ENCODE results near the gene SUMO4. TPM values are rescaled to one million over a fixed set of nuclear protein-coding genes. Genes with fewer than 3 reads are reported as not detected.

The SUMO4 gene
- total RNA-seq (1 to 10 TPM; 3.7 to 3.9 TPM), polyA plus RNA-seq (0.48 TPM)

GRCh38 chr6:149400050-149400449 lies at the start of gene SUMO4:
Gene SUMO4, plus strand, starts transcription at chr6:149400262. Its CDS starts 130 bp downstream, at chr6:149400392.
- H3K36me3 ChIP-seq (ENCODE audit: insufficient read depth, low read length), result peaks cover 23% of the 10 kb centered on the region
- CTCF ChIA-PET, result no interaction called here
- peak within 1 kb of the TSS in 3 of 8 donors; percentile 17 to 63 (median 32) for H3K27ac Mint-ChIP-seq

GRCh38 chr6:149354009-149354408 lies 46.1 kb upstream of the SUMO4 start:
- Mint-ChIP-seq H3K4me1 (peaks cover 66 to 93% (median 91%) of the 10 kb centered on the region in 3 donors), H3K4me3 (peak overlapping the region in 1 of 7 donors; percentile 10)

More at GRCh38 chr6:149400050-149400449, at the start of gene SUMO4:
- H3K4me3 Mint-ChIP-seq, result no peak within 1 kb of the TSS
- no peak for DNase-seq
- H3K27ac ChIP-seq (ENCODE audit: low read depth, low read length), result no peak within 1 kb of the TSS
- no peak within 1 kb of the TSS for H3K4me3 ChIP-seq (ENCODE audit: low read length)
- H3K4me1 Mint-ChIP-seq, result peaks cover 18 to 30% (median 21%) of the 10 kb centered on the region in 3 donors
- no peaks in the 10 kb centered on the region for H3K9me3 ChIP-seq (ENCODE audit: low read length)
- H3K9me3 Mint-ChIP-seq, result no peaks in the 10 kb centered on the region
- no peaks in the 10 kb centered on the region for H3K27me3 ChIP-seq (ENCODE audit: insufficient read depth, low read length, poor library complexity, severe bottlenecking)
- no peaks in the 10 kb centered on the region for H3K4me1 ChIP-seq (ENCODE audit: insufficient read depth, low read length)
- POLR2A ChIA-PET, result no interaction called here
- no peaks in the 10 kb centered on the region for H3K27me3 Mint-ChIP-seq
- peaks cover 23 to 78% (median 32%) of the 10 kb centered on the region in 3 donors for H3K36me3 Mint-ChIP-seq

GRCh38 chr6:149356081-149356750 lies 43.8 kb upstream of the SUMO4 start:
- Histone ChIP-seq H3K9me3 (ENCODE audit: low read length) (no peaks in the 10 kb centered on the region), H3K4me3 (ENCODE audit: low read length) (no peak overlapping the region), H3K27me3 (ENCODE audit: insufficient read depth, low read length, poor library complexity, severe bottlenecking) (no peaks in the 10 kb centered on the region), H3K4me1 (ENCODE audit: insufficient read depth, low read length) (peaks cover 44% of the 10 kb centered on the region), H3K27ac (ENCODE audit: low read depth, low read length) (no peak overlapping the region), H3K36me3 (ENCODE audit: insufficient read depth, low read length) (no peaks in the 10 kb centered on the region)
- H3K9me3 Mint-ChIP-seq, result no peaks in the 10 kb centered on the region
- peaks cover 0 to 36% (median 0%) of the 10 kb centered on the region in 3 donors for H3K36me3 Mint-ChIP-seq
- H3K4me3 Mint-ChIP-seq, result no peak overlapping the region
- DNase-seq, result no peak
- POLR2A ChIA-PET, result no interaction called here
- no peaks in the 10 kb centered on the region for H3K27me3 Mint-ChIP-seq
- H3K27ac Mint-ChIP-seq, result peak overlapping the region in 6 of 8 donors; percentile 7 to 54 (median 38)
- CTCF ChIA-PET, result no interaction called here
- H3K4me1 Mint-ChIP-seq, result peaks cover 64 to 91% (median 91%) of the 10 kb centered on the region in 3 donors

More at GRCh38 chr6:149354009-149354408, 46.1 kb upstream of the SUMO4 start:
- DNase-seq, result no peak
- Histone ChIP-seq H3K27me3 (ENCODE audit: insufficient read depth, low read length, poor library complexity, severe bottlenecking) (no peaks in the 10 kb centered on the region), H3K4me1 (ENCODE audit: insufficient read depth, low read length) (peaks cover 38% of the 10 kb centered on the region), H3K36me3 (ENCODE audit: insufficient read depth, low read length) (no peaks in the 10 kb centered on the region), H3K4me3 (ENCODE audit: low read length) (no peak overlapping the region), H3K27ac (ENCODE audit: low read depth, low read length) (no peak overlapping the region), H3K9me3 (ENCODE audit: low read length) (no peaks in the 10 kb centered on the region)
- H3K36me3 Mint-ChIP-seq, result peaks cover 0 to 31% (median 4%) of the 10 kb centered on the region in 3 donors
- H3K9me3 Mint-ChIP-seq, result no peaks in the 10 kb centered on the region
- H3K27me3 Mint-ChIP-seq, result no peaks in the 10 kb centered on the region
- ChIA-PET POLR2A (interaction anchor here (0.6 kb wide), 1 partner anchor 40 kb away, joined by 3 read pairs; no protein-coding TSS in a partner anchor), CTCF (no interaction called here)
- no peak overlapping the region for H3K27ac Mint-ChIP-seq

- Mint-ChIP-seq H3K27me3 (no peaks in the 10 kb centered on the region), H3K4me3 (no peak overlapping the region), H3K4me1 (peaks cover 66 to 91% (median 91%) of the 10 kb centered on the region in 3 donors), H3K36me3 (peaks cover 3 to 43% (median 9%) of the 10 kb centered on the region in 3 donors), H3K9me3 (peaks cover 0 to 3% (median 0%) of the 10 kb centered on the region in 5 donors), H3K27ac (peak overlapping the region in 3 of 8 donors; percentile 21 to 87 (median 50))
- Histone ChIP-seq H3K36me3 (ENCODE audit: insufficient read depth, low read length) (no peaks in the 10 kb centered on the region), H3K9me3 (ENCODE audit: low read length) (no peaks in the 10 kb centered on the region), H3K27me3 (ENCODE audit: insufficient read depth, low read length, poor library complexity, severe bottlenecking) (no peaks in the 10 kb centered on the region), H3K4me1 (ENCODE audit: insufficient read depth, low read length) (peaks cover 40% of the 10 kb centered on the region), H3K27ac (ENCODE audit: low read depth, low read length) (no peak overlapping the region), H3K4me3 (ENCODE audit: low read length) (no peak overlapping the region)
- no peak for DNase-seq
- ChIA-PET POLR2A (no interaction called here), CTCF (no interaction called here)
Observed at GRCh38 chr6:149357726-149358538, 42.1 kb upstream of the SUMO4 start.

- Histone ChIP-seq H3K27me3 (ENCODE audit: insufficient read depth, low read length, poor library complexity, severe bottlenecking) (no peaks in the 10 kb centered on the region), H3K36me3 (ENCODE audit: insufficient read depth, low read length) (no peaks in the 10 kb centered on the region), H3K27ac (ENCODE audit: low read depth, low read length) (no peak overlapping the region), H3K9me3 (ENCODE audit: low read length) (no peaks in the 10 kb centered on the region), H3K4me1 (ENCODE audit: insufficient read depth, low read length) (peaks cover 41% of the 10 kb centered on the region), H3K4me3 (ENCODE audit: low read length) (no peak overlapping the region)
- Mint-ChIP-seq H3K4me1 (peaks cover 59 to 83% (median 82%) of the 10 kb centered on the region in 3 donors), H3K27me3 (no peaks in the 10 kb centered on the region), H3K4me3 (peak overlapping the region in 1 of 7 donors; percentile 49), H3K27ac (peak overlapping the region in 5 of 8 donors; percentile 20 to 47 (median 38)), H3K36me3 (peaks cover 3 to 39% (median 9%) of the 10 kb centered on the region in 3 donors), H3K9me3 (peaks cover 0 to 3% (median 0%) of the 10 kb centered on the region in 5 donors)
- no peak for DNase-seq
- CTCF ChIA-PET, result interaction anchor here (0.8 to 1.5 kb wide), 2 partner anchors 12 to 277 kb away, joined by 3 to 6 read pairs; no protein-coding TSS in a partner anchor
- POLR2A ChIA-PET, result interaction anchor here (0.7 kb wide), 1 partner anchor 11 kb away, joined by 3 read pairs; no protein-coding TSS in a partner anchor
Observed at GRCh38 chr6:149359440-149359839, 40.6 kb upstream of the SUMO4 start.

- Histone ChIP-seq H3K4me3 (ENCODE audit: low read length) (no peak overlapping the region), H3K27me3 (ENCODE audit: insufficient read depth, low read length, poor library complexity, severe bottlenecking) (no peaks in the 10 kb centered on the region), H3K4me1 (ENCODE audit: insufficient read depth, low read length) (peaks cover 52% of the 10 kb centered on the region), H3K27ac (ENCODE audit: low read depth, low read length) (no peak overlapping the region), H3K9me3 (ENCODE audit: low read length) (no peaks in the 10 kb centered on the region), H3K36me3 (ENCODE audit: insufficient read depth, low read length) (no peaks in the 10 kb centered on the region)
- H3K27me3 Mint-ChIP-seq, result no peaks in the 10 kb centered on the region
- no peak for DNase-seq
- no peak overlapping the region for H3K4me3 Mint-ChIP-seq
- H3K9me3 Mint-ChIP-seq, result peaks cover 0 to 3% (median 0%) of the 10 kb centered on the region in 5 donors
- ChIA-PET CTCF (interaction anchor here (1.0 kb wide), 1 partner anchor 37 kb away, joined by 3 read pairs; no protein-coding TSS in a partner anchor), POLR2A (no interaction called here)
- peaks cover 3 to 37% (median 9%) of the 10 kb centered on the region in 3 donors for H3K36me3 Mint-ChIP-seq
- peak overlapping the region in 3 of 8 donors; percentile 10 to 57 (median 28) for H3K27ac Mint-ChIP-seq
- peaks cover 54 to 73% (median 72%) of the 10 kb centered on the region in 3 donors for H3K4me1 Mint-ChIP-seq
Observed at GRCh38 chr6:149360536-149360935, 39.5 kb upstream of the SUMO4 start.

GRCh38 chr6:149362289-149362688 lies 37.8 kb upstream of the SUMO4 start:
- Histone ChIP-seq H3K27ac (ENCODE audit: low read depth, low read length) (no peak overlapping the region), H3K9me3 (ENCODE audit: low read length) (no peaks in the 10 kb centered on the region), H3K27me3 (ENCODE audit: insufficient read depth, low read length, poor library complexity, severe bottlenecking) (no peaks in the 10 kb centered on the region), H3K4me1 (ENCODE audit: insufficient read depth, low read length) (peaks cover 62% of the 10 kb centered on the region), H3K4me3 (ENCODE audit: low read length) (no peak overlapping the region), H3K36me3 (ENCODE audit: insufficient read depth, low read length) (no peaks in the 10 kb centered on the region)
- Mint-ChIP-seq H3K27ac (peak overlapping the region in 5 of 8 donors; percentile 5 to 85 (median 43)), H3K4me3 (no peak overlapping the region), H3K27me3 (no peaks in the 10 kb centered on the region), H3K4me1 (peaks cover 49 to 59% (median 58%) of the 10 kb centered on the region in 3 donors), H3K9me3 (peaks cover 0 to 3% (median 0%) of the 10 kb centered on the region in 5 donors), H3K36me3 (peaks cover 3 to 34% (median 9%) of the 10 kb centered on the region in 3 donors)
- ChIA-PET POLR2A (interaction anchor here (0.8 kb wide), 1 partner anchor 13 kb away, joined by 3 read pairs; no protein-coding TSS in a partner anchor), CTCF (no interaction called here)
- DNase-seq, result no peak

Data from CD8-positive, alpha-beta memory T cell (primary cell).